CD8-positive, alpha-beta memory T cell (primary cell): ENCODE data around the gene PAX5. TPM values are rescaled to one million over a fixed set of nuclear protein-coding genes. Genes with fewer than 3 reads are reported as not detected.

Source experiments
- CTCF ChIA-PET: fragments of 350-600 bp; sonication (Branson Sonifier 250); formaldehyde crosslinking; loops from one replicate; lab custom pipeline; 2021; ENCODE audit warnings: antibody characterized with exemption; lab: Charles Lee
- POLR2A ChIA-PET: fragments of 350-600 bp; sonication (Branson Sonifier 250); formaldehyde crosslinking; loops from one replicate; lab custom pipeline; 2021; ENCODE audit warnings: antibody characterized with exemption; lab: Charles Lee
- DNase-seq, 5 donors: peaks; one replicate each; pipeline versions ENCODE4 v3.0.0 to v3.0.0-alpha.2; 2020 to 2022; ENCODE audit warnings: mixed read lengths in 1 of 5
- H3K27ac ChIP-seq: one replicate; pipeline ENCODE4 v1.7.0; 2013; ENCODE audit warnings: low read depth, mild to moderate bottlenecking, low read length, moderate library complexity
- H3K27me3 ChIP-seq: 2 replicates; pipeline ENCODE4 v1.7.0; 2013; ENCODE audit warnings: low read length, mild to moderate bottlenecking; ENCODE audit not compliant: insufficient read depth, poor library complexity, severe bottlenecking
- H3K36me3 ChIP-seq: 2 replicates; pipeline ENCODE4 v1.7.0; 2013; ENCODE audit warnings: mild to moderate bottlenecking, low read length, moderate library complexity; ENCODE audit not compliant: insufficient read depth
- H3K4me1 ChIP-seq: 2 replicates; pipeline ENCODE4 v1.7.0; 2013; ENCODE audit warnings: mild to moderate bottlenecking, low read length, moderate library complexity; ENCODE audit not compliant: insufficient read depth
- H3K4me3 ChIP-seq: 2 replicates; pipeline ENCODE4 v1.7.0; 2013; ENCODE audit warnings: mild to moderate bottlenecking, low read length
- H3K9me3 ChIP-seq: 2 replicates; pipeline ENCODE4 v1.7.0; 2013; ENCODE audit warnings: mild to moderate bottlenecking, low read length
- H3K27ac Mint-ChIP-seq, 8 donors: one replicate each; pipeline ENCODE4 v1.8.0; 2020 to 2021; ENCODE audit warnings: mixed read lengths in 8 of 8, mild to moderate bottlenecking in 6 of 8, inconsistent platforms in 3 of 8, moderate library complexity in 3 of 8
- H3K27me3 Mint-ChIP-seq, 2 donors: one replicate each; pipeline ENCODE4 v1.8.0; 2020 to 2021; ENCODE audit warnings: mixed read lengths in 2 of 2, mild to moderate bottlenecking in 1 of 2, moderate library complexity in 1 of 2
- H3K36me3 Mint-ChIP-seq, 3 donors: one replicate each; pipeline ENCODE4 v1.8.0; 2020 to 2021; ENCODE audit warnings: mixed read lengths in 3 of 3, inconsistent platforms in 1 of 3, mild to moderate bottlenecking in 1 of 3
- H3K4me1 Mint-ChIP-seq, 3 donors: one replicate each; pipeline ENCODE4 v1.8.0; 2020 to 2021; ENCODE audit warnings: mixed read lengths in 3 of 3, inconsistent platforms in 1 of 3, mild to moderate bottlenecking in 1 of 3
- H3K4me3 Mint-ChIP-seq, 7 donors: one replicate each; pipeline ENCODE4 v1.8.0; 2020 to 2021; ENCODE audit warnings: mixed read lengths in 7 of 7, mild to moderate bottlenecking in 6 of 7, moderate library complexity in 4 of 7, inconsistent platforms in 2 of 7
- H3K9me3 Mint-ChIP-seq, 5 donors: one replicate each; pipeline ENCODE4 v1.8.0; 2020 to 2022; ENCODE audit warnings: mixed read lengths in 5 of 5, mild to moderate bottlenecking in 3 of 5, moderate library complexity in 2 of 5, inconsistent platforms in 1 of 5
- polyA plus RNA-seq: library from polyadenylated mRNA; unstranded; fragments of 300-500 nt; fragmentation: Illumina TruSeq; gene quantifications from one replicate; pipeline ENCODE4 v1.2.3, GENCODE V29; 2021
- total RNA-seq, 2 experiments: library from RNA; stranded (reverse); gene quantifications; one replicate each; pipeline ENCODE4 v1.2.3, GENCODE V29; 2021

PAX5 gene
- total and polyA plus RNA-seq, 3 experiments from 2014 or later = 0.18 to 0.29 TPM; not detected in 1

- Mint-ChIP-seq H3K27me3 (peaks cover 22 to 45% of the 10 kb centered on the region in 2 donors), H3K4me3 (no peak overlapping the region), H3K4me1 (peaks cover 0 to 5% (median 0%) of the 10 kb centered on the region in 3 donors), H3K9me3 (no peaks in the 10 kb centered on the region), H3K27ac (no peak overlapping the region), H3K36me3 (no peaks in the 10 kb centered on the region)
- ChIA-PET CTCF (no interaction called here), POLR2A (no interaction called here)
- Histone ChIP-seq H3K27ac (no peak overlapping the region), H3K36me3 (no peaks in the 10 kb centered on the region), H3K27me3 (peaks cover 4% of the 10 kb centered on the region), H3K9me3 (no peaks in the 10 kb centered on the region), H3K4me3 (no peak overlapping the region), H3K4me1 (no peaks in the 10 kb centered on the region)
- no peak for DNase-seq
These were observed 213.6 kb downstream of the PAX5 start for GRCh38 chr9:36820392-36820861.

- peaks cover 0 to 5% (median 0%) of the 10 kb centered on the region in 3 donors for H3K4me1 Mint-ChIP-seq
- H3K27ac Mint-ChIP-seq = no peak overlapping the region
- CTCF ChIA-PET = no interaction called here
These were observed 214.8 kb downstream of the PAX5 start for GRCh38 chr9:36818965-36819870.

GRCh38 chr9:36818242-36818938 lies 215.7 kb downstream of the PAX5 start:
- no peaks in the 10 kb centered on the region for H3K36me3 Mint-ChIP-seq
- CTCF ChIA-PET = no interaction called here
- no peak for DNase-seq
- no peaks in the 10 kb centered on the region for H3K36me3 ChIP-seq
- no peak overlapping the region for H3K27ac ChIP-seq
- H3K27me3 Mint-ChIP-seq = peaks cover 19 to 46% of the 10 kb centered on the region in 2 donors
- H3K9me3 ChIP-seq = no peaks in the 10 kb centered on the region
- H3K4me3 ChIP-seq = no peak overlapping the region
- POLR2A ChIA-PET = no interaction called here
- H3K27me3 ChIP-seq = peaks cover 4% of the 10 kb centered on the region
- H3K4me3 Mint-ChIP-seq = no peak overlapping the region
- no peaks in the 10 kb centered on the region for H3K4me1 ChIP-seq
- no peaks in the 10 kb centered on the region for H3K9me3 Mint-ChIP-seq
- peaks cover 0 to 5% (median 0%) of the 10 kb centered on the region in 3 donors for H3K4me1 Mint-ChIP-seq
- H3K27ac Mint-ChIP-seq = no peak overlapping the region

More at GRCh38 chr9:36818965-36819870, 214.8 kb downstream of the PAX5 start:
- H3K9me3 ChIP-seq = no peaks in the 10 kb centered on the region
- no peak overlapping the region for H3K27ac ChIP-seq
- no peak overlapping the region for H3K4me3 Mint-ChIP-seq
- DNase-seq = no peak
- H3K36me3 ChIP-seq = no peaks in the 10 kb centered on the region
- no peaks in the 10 kb centered on the region for H3K36me3 Mint-ChIP-seq
- no peak overlapping the region for H3K4me3 ChIP-seq
- peaks cover 4% of the 10 kb centered on the region for H3K27me3 ChIP-seq
- H3K9me3 Mint-ChIP-seq = no peaks in the 10 kb centered on the region
- POLR2A ChIA-PET = no interaction called here
- H3K27me3 Mint-ChIP-seq = peaks cover 22 to 46% of the 10 kb centered on the region in 2 donors
- no peaks in the 10 kb centered on the region for H3K4me1 ChIP-seq

GRCh38 chr9:36817160-36817834 lies 216.8 kb downstream of the PAX5 start:
- no peak overlapping the region for H3K27ac Mint-ChIP-seq
- H3K9me3 Mint-ChIP-seq = no peaks in the 10 kb centered on the region
- no peak for DNase-seq
- peaks cover 4% of the 10 kb centered on the region for H3K27me3 ChIP-seq
- no peak overlapping the region for H3K27ac ChIP-seq
- no peaks in the 10 kb centered on the region for H3K4me1 ChIP-seq
- H3K4me3 ChIP-seq = no peak overlapping the region
- H3K27me3 Mint-ChIP-seq = peaks cover 20 to 42% of the 10 kb centered on the region in 2 donors
- no peaks in the 10 kb centered on the region for H3K36me3 Mint-ChIP-seq
- CTCF ChIA-PET = no interaction called here
- peaks cover 0 to 5% (median 0%) of the 10 kb centered on the region in 3 donors for H3K4me1 Mint-ChIP-seq
- H3K4me3 Mint-ChIP-seq = no peak overlapping the region
- H3K36me3 ChIP-seq = no peaks in the 10 kb centered on the region
- H3K9me3 ChIP-seq = no peaks in the 10 kb centered on the region
- POLR2A ChIA-PET = no interaction called here

GRCh38 chr9:36816371-36816770 lies 217.7 kb downstream of the PAX5 start:
- CTCF ChIA-PET = no interaction called here

GRCh38 chr9:36815566-36816348 lies 218.3 kb downstream of the PAX5 start:
- Histone ChIP-seq H3K4me1 (no peaks in the 10 kb centered on the region), H3K27me3 (peaks cover 4% of the 10 kb centered on the region), H3K9me3 (no peaks in the 10 kb centered on the region), H3K4me3 (no peak overlapping the region), H3K27ac (no peak overlapping the region), H3K36me3 (no peaks in the 10 kb centered on the region)
- Mint-ChIP-seq H3K27me3 (peaks cover 24 to 36% of the 10 kb centered on the region in 2 donors), H3K4me3 (no peak overlapping the region), H3K9me3 (no peaks in the 10 kb centered on the region), H3K27ac (no peak overlapping the region), H3K4me1 (peaks cover 0 to 5% (median 0%) of the 10 kb centered on the region in 3 donors), H3K36me3 (no peaks in the 10 kb centered on the region)
- DNase-seq = no peak
- ChIA-PET POLR2A (no interaction called here), CTCF (no interaction called here)

More at GRCh38 chr9:36816371-36816770, 217.7 kb downstream of the PAX5 start:
- Histone ChIP-seq H3K4me3 (no peak overlapping the region), H3K9me3 (no peaks in the 10 kb centered on the region), H3K4me1 (no peaks in the 10 kb centered on the region), H3K27ac (no peak overlapping the region), H3K27me3 (peaks cover 4% of the 10 kb centered on the region), H3K36me3 (no peaks in the 10 kb centered on the region)
- Mint-ChIP-seq H3K36me3 (no peaks in the 10 kb centered on the region), H3K27ac (no peak overlapping the region), H3K4me1 (peaks cover 0 to 5% (median 0%) of the 10 kb centered on the region in 3 donors), H3K27me3 (peaks cover 26 to 36% of the 10 kb centered on the region in 2 donors), H3K4me3 (no peak overlapping the region), H3K9me3 (no peaks in the 10 kb centered on the region)
- POLR2A ChIA-PET = no interaction called here
- DNase-seq = no peak

- H3K27me3 ChIP-seq = peaks cover 4% of the 10 kb centered on the region
- POLR2A ChIA-PET = no interaction called here
- H3K9me3 ChIP-seq = no peaks in the 10 kb centered on the region
- no peak for DNase-seq
- Mint-ChIP-seq H3K9me3 (no peaks in the 10 kb centered on the region), H3K27me3 (peaks cover 22 to 31% of the 10 kb centered on the region in 2 donors), H3K36me3 (no peaks in the 10 kb centered on the region), H3K27ac (no peak overlapping the region), H3K4me3 (no peak overlapping the region), H3K4me1 (peaks cover 0 to 5% (median 0%) of the 10 kb centered on the region in 3 donors)
- H3K36me3 ChIP-seq = no peaks in the 10 kb centered on the region
- no peak overlapping the region for H3K27ac ChIP-seq
- H3K4me3 ChIP-seq = no peak overlapping the region
- no peaks in the 10 kb centered on the region for H3K4me1 ChIP-seq
- CTCF ChIA-PET = no interaction called here
These were observed 219.0 kb downstream of the PAX5 start for GRCh38 chr9:36815023-36815422.
